Measurements from ENCODE around the gene OR6T1.

DNA sequence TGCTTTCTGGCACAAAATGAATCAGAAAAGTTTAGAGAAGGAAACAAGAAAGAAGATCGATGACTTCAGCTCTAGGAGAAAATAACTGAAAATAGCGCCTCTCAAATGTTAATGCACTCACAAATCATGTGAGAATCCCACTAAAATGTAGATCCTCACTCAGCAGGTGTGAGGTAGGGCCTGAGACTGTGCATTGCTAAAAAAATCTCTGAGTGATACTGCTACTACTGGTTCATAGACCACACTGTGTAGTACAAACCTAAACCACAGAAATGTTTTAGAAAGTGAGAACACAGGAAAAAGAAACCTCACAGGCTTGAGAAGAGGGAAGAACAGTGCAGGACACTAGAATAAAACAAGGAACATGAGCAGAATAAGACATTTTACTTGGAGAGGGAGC is 39.7 kb downstream of the OR6T1 start:
- TF ChIP-seq EZH2 (IDR thresholded peaks at IDR 0.05; ENCODE audit: borderline replicate concordance, low read depth, low read length, poor library complexity, severe bottlenecking) = no peak
- TF ChIP-seq, protein P1, sequence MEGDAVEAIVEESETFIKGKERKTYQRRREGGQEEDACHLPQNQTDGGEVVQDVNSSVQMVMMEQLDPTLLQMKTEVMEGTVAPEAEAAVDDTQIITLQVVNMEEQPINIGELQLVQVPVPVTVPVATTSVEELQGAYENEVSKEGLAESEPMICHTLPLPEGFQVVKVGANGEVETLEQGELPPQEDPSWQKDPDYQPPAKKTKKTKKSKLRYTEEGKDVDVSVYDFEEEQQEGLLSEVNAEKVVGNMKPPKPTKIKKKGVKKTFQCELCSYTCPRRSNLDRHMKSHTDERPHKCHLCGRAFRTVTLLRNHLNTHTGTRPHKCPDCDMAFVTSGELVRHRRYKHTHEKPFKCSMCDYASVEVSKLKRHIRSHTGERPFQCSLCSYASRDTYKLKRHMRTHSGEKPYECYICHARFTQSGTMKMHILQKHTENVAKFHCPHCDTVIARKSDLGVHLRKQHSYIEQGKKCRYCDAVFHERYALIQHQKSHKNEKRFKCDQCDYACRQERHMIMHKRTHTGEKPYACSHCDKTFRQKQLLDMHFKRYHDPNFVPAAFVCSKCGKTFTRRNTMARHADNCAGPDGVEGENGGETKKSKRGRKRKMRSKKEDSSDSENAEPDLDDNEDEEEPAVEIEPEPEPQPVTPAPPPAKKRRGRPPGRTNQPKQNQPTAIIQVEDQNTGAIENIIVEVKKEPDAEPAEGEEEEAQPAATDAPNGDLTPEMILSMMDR (conservative IDR thresholded peaks at IDR 0.05; ENCODE audit: low read depth, low read length) = no peak
